ENCODE data around the gene FRMD6.

DNA sequence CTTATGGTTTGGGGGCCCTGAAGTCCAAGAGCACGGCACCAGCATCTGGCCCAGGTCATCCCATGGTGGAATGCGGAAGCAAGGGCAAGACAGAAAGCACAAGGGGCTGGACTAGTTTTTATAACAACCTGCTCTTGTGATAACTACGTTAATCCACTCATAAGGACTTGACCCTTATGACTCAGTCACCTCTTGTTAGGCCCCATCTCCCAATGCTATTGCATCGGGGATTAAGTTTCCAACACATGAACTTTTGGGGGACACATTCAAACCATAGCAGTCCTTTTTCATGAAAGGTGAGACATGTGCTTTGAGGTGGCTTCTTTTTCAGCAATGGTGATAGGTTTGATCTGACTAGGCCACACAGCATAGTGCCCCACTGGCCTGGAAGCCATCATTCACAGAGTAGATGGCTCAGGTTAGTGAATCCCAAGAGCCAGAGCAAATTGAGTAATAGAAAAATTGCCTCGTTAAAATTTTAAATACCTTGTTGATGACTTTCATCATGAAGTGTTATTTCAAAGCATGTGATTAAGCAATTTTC is 12.1 kb downstream of the FRMD6 start:
- TF ChIP-seq, protein P1, sequence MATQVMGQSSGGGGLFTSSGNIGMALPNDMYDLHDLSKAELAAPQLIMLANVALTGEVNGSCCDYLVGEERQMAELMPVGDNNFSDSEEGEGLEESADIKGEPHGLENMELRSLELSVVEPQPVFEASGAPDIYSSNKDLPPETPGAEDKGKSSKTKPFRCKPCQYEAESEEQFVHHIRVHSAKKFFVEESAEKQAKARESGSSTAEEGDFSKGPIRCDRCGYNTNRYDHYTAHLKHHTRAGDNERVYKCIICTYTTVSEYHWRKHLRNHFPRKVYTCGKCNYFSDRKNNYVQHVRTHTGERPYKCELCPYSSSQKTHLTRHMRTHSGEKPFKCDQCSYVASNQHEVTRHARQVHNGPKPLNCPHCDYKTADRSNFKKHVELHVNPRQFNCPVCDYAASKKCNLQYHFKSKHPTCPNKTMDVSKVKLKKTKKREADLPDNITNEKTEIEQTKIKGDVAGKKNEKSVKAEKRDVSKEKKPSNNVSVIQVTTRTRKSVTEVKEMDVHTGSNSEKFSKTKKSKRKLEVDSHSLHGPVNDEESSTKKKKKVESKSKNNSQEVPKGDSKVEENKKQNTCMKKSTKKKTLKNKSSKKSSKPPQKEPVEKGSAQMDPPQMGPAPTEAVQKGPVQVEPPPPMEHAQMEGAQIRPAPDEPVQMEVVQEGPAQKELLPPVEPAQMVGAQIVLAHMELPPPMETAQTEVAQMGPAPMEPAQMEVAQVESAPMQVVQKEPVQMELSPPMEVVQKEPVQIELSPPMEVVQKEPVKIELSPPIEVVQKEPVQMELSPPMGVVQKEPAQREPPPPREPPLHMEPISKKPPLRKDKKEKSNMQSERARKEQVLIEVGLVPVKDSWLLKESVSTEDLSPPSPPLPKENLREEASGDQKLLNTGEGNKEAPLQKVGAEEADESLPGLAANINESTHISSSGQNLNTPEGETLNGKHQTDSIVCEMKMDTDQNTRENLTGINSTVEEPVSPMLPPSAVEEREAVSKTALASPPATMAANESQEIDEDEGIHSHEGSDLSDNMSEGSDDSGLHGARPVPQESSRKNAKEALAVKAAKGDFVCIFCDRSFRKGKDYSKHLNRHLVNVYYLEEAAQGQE (IDR thresholded peaks at IDR 0.05; ENCODE audit: borderline replicate concordance) = no peak
- TF ChIP-seq CTCF (IDR thresholded peaks at IDR 0.05; ENCODE audit: poor library complexity, severe bottlenecking) (no peak), POLR2AphosphoS5 (IDR thresholded peaks at IDR 0.05) (no peak), RAD21 (conservative IDR thresholded peaks at IDR 0.05) (no peak), TAF1 (IDR thresholded peaks at IDR 0.05; ENCODE audit: low read depth) (no peak)
